HepG2 (cell line): ENCODE data around the gene SEMA3B. TPM values are rescaled to one million over a fixed set of nuclear protein-coding genes. Genes with fewer than 3 reads are reported as not detected.

Experiments
- HMG20B ChIP-seq: conservative IDR thresholded peaks from 2 replicates; pipeline ENCODE4 v1.6.1; 2016; ENCODE audit warnings: missing genetic modification reagents, missing compliant biosample characterization
- JDP2 ChIP-seq: sonication (generic); formaldehyde crosslinking; IDR thresholded peaks from 2 replicates; pipeline ENCODE4 v1.8.1; 2022; ENCODE audit warnings: missing genetic modification reagents, borderline replicate concordance
- MIER2 ChIP-seq: IDR thresholded peaks from 2 replicates; pipeline ENCODE4 v1.6.1; 2016; ENCODE audit warnings: missing biosample characterization, missing genetic modification reagents
- SMYD3 ChIP-seq: sonication (generic); formaldehyde crosslinking; IDR thresholded peaks from 2 replicates; pipeline ENCODE4 v1.8.1; 2023; ENCODE audit warnings: mild to moderate bottlenecking, missing genetic modification reagents
- SPEN ChIP-seq: sonication (generic); formaldehyde crosslinking; IDR thresholded peaks from 2 replicates; pipeline ENCODE4 v1.5.1; 2020; ENCODE audit warnings: low read depth, mild to moderate bottlenecking, missing genetic modification reagents
- STAT6 ChIP-seq: sonication (generic); formaldehyde crosslinking; IDR thresholded peaks from 2 replicates; pipeline ENCODE4 v1.4.0; 2020; ENCODE audit warnings: missing genetic modification reagents, mild to moderate bottlenecking, borderline replicate concordance
- SUZ12 ChIP-seq: fragments of 150-350 bp; IDR thresholded peaks from 2 replicates; pipeline ENCODE4 v1.6.1; 2014; ENCODE audit warnings: low read depth, low read length
- ZBTB10 ChIP-seq: sonication (generic); formaldehyde crosslinking; IDR thresholded peaks from 2 replicates; pipeline ENCODE4 v1.4.0; 2020; ENCODE audit warnings: missing genetic modification reagents, borderline replicate concordance
- ZBTB14 ChIP-seq: sonication (generic); formaldehyde crosslinking; IDR thresholded peaks from 2 replicates; pipeline ENCODE4 v1.4.0; 2020; ENCODE audit warnings: missing genetic modification reagents
- ZKSCAN8 ChIP-seq: IDR thresholded peaks from 2 replicates; pipeline ENCODE4 v1.6.1; 2016; ENCODE audit warnings: borderline replicate concordance, missing genetic modification reagents, missing compliant biosample characterization
- ZNF513 ChIP-seq: sonication (generic); formaldehyde crosslinking; conservative IDR thresholded peaks from 2 replicates; pipeline ENCODE4 v1.5.0; 2020; ENCODE audit warnings: missing genetic modification reagents
- ZNF619 ChIP-seq: sonication (generic); formaldehyde crosslinking; IDR thresholded peaks from 2 replicates; pipeline ENCODE4 v1.4.0; 2020; ENCODE audit warnings: mild to moderate bottlenecking, missing genetic modification reagents
- ZNF768 ChIP-seq: sonication (generic); formaldehyde crosslinking; IDR thresholded peaks from 2 replicates; pipeline ENCODE4 v1.4.0; 2020; ENCODE audit warnings: missing genetic modification reagents
- ZNF777 ChIP-seq: sonication (generic); formaldehyde crosslinking; IDR thresholded peaks from 2 replicates; pipeline ENCODE4 v1.4.0; 2020; ENCODE audit warnings: missing genetic modification reagents
- polyA plus RNA-seq, 8 experiments: library from polyadenylated mRNA; depleted of rRNA in 3 of 8; stranded (reverse) in 7 of 8; unstranded in 1 of 8; fragments of >200 nt; fragmentation: Illumina TruSeq in 4 of 8; extraction: Trizol in 4 of 8; gene quantifications; 2 replicates each; pipeline versions ENCODE4 v1.2.1 to v1.2.3, GENCODE V29; 2011 to 2016; ENCODE audit warnings: low read depth in 4 of 8, missing spikeins in 1 of 8, mixed read lengths in 1 of 8; ENCODE audit not compliant: insufficient read depth in 1 of 8
- total RNA-seq, 5 experiments: library from RNA; depleted of rRNA; stranded (reverse); fragments of >200 nt; fragmentation: Illumina TruSeq; extraction: Trizol; gene quantifications; 2 replicates each; pipeline ENCODE4 v1.2.3, GENCODE V29; 2016; ENCODE audit warnings: low read depth in 1 of 5
- TF ChIP-seq, protein P1 (sequence below): sonication (generic); formaldehyde crosslinking; IDR thresholded peaks from 2 replicates; pipeline ENCODE4 v1.8.0; 2022; ENCODE audit warnings: missing genetic modification reagents, mild to moderate bottlenecking, inconsistent platforms, borderline replicate concordance
- TF ChIP-seq, protein P2 (sequence below): sonication (generic); formaldehyde crosslinking; IDR thresholded peaks from 2 replicates; pipeline ENCODE4 v1.5.0; 2020; ENCODE audit warnings: missing genetic modification reagents, mild to moderate bottlenecking, borderline replicate concordance

Gene SEMA3B
- total and polyA plus RNA-seq, 2 of the 13 experiments (the other 11 are each of a cell fraction or from before 2014, with no cell fraction given), result 93.2 to 158 TPM

DNA sequence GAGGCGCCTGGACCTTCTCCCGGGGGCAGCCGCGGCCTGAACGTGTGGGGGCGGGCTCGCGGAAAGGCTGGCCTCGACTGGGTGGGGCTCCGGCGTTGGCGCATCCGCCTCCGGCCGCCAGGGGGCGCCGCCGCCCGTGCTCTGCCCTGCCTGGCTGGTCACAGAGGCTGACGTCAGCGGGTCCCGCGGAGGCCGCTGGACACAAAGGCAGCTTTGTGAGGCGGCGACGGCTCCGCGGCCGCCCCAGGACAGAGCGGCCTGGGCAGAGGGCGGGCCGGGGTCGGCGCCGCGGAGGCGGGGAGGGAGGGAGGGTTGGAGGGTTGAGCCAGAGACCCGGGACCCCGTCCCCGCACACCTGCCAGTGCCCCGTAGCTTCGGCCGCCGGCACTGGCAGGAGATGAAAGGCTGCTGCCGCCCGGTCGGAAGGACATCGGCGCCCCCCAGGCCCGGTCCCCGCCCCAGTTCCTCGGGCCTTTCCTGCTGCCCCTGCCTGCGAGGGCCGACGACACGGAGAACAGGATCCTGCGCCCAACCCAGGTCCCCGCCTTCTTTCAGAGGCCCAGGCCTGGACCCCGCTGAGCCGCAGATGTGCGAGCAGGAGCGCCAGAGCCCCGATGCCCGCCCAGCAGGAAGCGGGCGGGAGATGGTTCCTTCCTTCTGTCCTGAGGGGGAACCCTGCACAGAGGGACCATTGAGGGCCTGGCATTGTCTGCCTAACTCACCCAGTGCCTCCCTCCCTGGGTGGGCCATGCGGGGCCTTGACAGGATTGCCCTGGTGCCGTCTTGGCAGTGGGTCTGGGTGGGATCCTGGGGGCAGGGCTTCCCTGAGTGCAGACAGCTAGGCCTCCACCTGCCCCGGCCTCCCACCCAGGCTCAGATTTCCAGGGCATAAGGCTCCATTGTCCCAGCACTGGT, 8.7 kb upstream of the SEMA3B start (continued):
- peak; percentile 48; the same call in 1 of the 2 replicates for TF ChIP-seq STAT6 (CRISPR knock-in tag)
- TF ChIP-seq ZBTB10, result peak; percentile 76; the same call in 1 of the 2 replicates
- peak; percentile 77 for TF ChIP-seq SPEN (CRISPR knock-in tag)
- TF ChIP-seq, protein P1, sequence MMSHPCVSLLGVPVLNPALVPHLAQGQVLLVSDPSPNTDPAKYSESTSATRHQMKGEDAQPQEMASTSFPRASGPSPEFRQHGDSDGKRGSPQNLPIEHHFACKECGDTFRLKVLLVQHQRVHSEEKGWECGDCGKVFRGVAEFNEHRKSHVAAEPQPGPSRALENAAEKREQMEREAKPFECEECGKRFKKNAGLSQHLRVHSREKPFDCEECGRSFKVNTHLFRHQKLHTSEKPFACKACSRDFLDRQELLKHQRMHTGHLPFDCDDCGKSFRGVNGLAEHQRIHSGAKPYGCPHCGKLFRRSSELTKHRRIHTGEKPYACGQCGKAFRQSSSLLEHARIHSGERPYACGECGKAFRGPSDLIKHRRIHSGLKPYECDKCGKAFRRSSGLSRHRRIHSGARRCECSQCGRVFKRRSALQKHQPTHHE (CRISPR knock-in tag), result peak; percentile 62; the same call in 1 of the 2 replicates
- no peak for TF ChIP-seq SUZ12
- peak; percentile 22; the same call in 1 of the 2 replicates for TF ChIP-seq ZKSCAN8 (CRISPR knock-in tag)
- TF ChIP-seq ZBTB14, result 0 out of 2 replicates have a peak, but pooled peaks have one; percentile 38
- peak; percentile 37 for TF ChIP-seq ZNF777 (CRISPR knock-in tag)
- no peak; the same call in 1 of the 2 replicates for TF ChIP-seq JDP2
- peak; percentile 51; the same call in 1 of the 2 replicates for TF ChIP-seq ZNF768
- TF ChIP-seq, protein P2, sequence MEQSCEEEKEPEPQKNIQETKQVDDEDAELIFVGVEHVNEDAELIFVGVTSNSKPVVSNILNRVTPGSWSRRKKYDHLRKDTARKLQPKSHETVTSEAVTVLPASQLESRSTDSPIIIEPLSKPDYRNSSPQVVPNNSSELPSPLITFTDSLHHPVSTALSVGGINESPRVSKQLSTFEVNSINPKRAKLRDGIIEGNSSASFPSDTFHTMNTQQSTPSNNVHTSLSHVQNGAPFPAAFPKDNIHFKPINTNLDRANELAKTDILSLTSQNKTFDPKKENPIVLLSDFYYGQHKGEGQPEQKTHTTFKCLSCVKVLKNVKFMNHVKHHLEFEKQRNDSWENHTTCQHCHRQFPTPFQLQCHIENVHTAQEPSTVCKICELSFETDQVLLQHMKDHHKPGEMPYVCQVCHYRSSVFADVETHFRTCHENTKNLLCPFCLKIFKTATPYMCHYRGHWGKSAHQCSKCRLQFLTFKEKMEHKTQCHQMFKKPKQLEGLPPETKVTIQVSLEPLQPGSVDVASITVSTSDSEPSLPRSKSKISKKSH (CRISPR knock-in tag), result no peak
- no peak for TF ChIP-seq SMYD3 (CRISPR knock-in tag)
- TF ChIP-seq ZNF619 (CRISPR knock-in tag), result peak; percentile 68; the same call in 1 of the 2 replicates
- no peak for TF ChIP-seq ZNF513 (CRISPR knock-in tag)
- TF ChIP-seq MIER2 (CRISPR knock-in tag), result no peak
- peak; percentile 61; the same call in 1 of the 2 replicates for TF ChIP-seq HMG20B (CRISPR knock-in tag)
